Left colon (tissue), 2 donors: ENCODE results near the gene PRKAG1. TPM values are rescaled to one million over a fixed set of nuclear protein-coding genes. Genes with fewer than 3 reads are reported as not detected.

Source experiments
- ATAC-seq: fragments of 200-7000 bp; cut with Tn5 transposase; one replicate; pipeline ENCODE4 v1.9.1; 2020; ENCODE audit warnings: mild to moderate bottlenecking, moderate library complexity
- DNase-seq, 2 donors: peaks; one replicate each; pipeline ENCODE4 v3.0.0-alpha.2; 2020
- intact Hi-C, 2 donors: fragments of 100-400 bp; cut with DNase I in 1 of 2; cut with micrococcal nuclease in 1 of 2; formaldehyde crosslinking; loops; one replicate each; pipeline versions ENCODE4 v1.11.2 to v1.14.0; 2022; cut with DNase I, micrococcal nuclease
- total RNA-seq, 2 donors: library from RNA; stranded (reverse); fragmentation: NEBNext Ultra II Directional; extraction: Animal tissue kit (Norgen Biotek cat#: 25700); gene quantifications; one replicate each; pipeline ENCODE4 v1.2.1, GENCODE V29; 2021
- donor health status: DM: no; HTN: no; CAD: no.
- donor health status: DM: yes; HTN: yes; CAD: no.

Gene PRKAG1
- total RNA-seq, 2 donors from 2014 or later = 52.0 to 53.9 TPM

DNA sequence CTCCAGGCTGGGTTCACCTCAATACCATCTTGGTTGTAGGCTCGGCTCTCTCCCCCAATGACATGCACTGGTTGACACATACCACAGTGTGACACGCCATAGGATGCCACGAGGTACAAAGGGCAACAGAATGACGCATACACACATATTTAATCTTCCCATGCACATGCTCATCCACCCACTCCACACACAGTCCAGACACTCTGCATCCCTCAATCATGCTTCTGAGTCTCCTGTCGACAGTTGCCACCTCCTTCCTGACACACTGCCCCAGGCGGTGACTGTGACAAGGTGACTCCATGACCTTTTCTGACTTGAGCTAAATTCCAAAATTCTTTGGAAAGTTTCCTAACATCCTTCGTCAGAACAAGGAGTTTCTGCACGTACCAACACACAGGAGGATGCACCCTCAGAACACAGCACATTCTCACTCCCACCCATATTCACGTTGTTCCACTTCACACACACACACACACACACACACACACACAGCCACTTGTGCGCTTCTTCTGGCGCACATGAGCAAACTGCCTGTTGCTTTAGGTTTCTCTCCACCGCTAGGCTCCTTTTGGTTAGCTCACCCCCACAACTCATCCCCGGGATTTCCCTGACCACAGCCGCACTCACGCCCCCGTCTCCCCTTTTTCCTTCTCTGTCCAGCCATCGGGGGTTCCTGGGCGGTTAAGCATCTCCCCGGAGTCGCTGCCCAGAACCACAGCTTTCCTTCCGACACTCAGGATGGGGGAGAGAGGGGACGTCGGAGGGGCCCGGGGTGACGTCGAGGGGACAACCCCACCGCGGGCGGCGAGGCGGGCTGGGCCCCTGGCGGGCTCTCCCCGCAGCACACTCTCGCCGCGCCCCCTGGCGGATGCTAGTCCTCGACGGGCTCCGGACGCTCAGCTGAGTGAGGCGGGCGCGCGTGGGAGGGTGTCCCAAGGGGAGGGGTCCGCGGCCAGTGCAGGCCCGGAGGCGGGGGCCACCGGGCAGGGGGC lies 41.0 kb downstream of the PRKAG1 start:
- peak in 1 of 2 donors; percentile 86 for DNase-seq
- intact Hi-C loops = no loop called here
- ATAC-seq = peak; percentile 56

DNA sequence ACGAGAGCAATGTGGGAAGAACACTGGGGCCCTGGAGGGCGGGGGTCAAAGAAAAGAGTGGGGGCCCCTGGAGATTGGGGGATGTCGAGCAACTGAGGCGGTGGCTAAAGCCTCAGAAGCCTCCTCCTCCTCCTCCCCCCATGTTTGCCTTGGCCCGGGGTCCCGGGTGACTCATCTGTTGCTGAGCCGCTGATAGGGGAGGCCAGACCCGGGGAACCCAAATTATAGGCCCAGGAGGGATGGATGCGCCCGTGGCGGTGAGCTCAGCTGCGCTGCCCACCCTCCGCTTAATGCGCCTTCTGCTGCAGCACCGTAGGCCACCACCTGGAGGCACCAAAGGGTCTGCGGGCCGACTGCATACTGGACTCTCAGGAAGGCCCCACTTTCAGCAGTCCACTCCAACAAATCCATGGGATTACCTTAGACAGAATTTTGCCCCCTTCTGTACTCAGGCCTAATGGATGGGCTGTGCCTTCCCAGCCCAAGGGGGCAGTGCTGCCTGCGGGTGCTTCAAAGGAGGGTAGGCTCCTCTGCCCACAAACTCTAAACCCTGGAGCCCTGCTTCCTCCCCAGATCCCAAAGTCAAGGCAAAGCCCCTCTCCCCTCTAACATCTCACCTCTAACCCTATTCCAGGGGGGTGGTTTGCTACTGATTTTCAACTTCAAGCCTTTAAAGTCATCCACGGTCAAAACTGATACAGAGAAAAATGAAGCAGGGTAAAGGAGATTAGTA lies 44.5 kb downstream of the PRKAG1 start:
- ATAC-seq (peak; percentile 33), DNase-seq (peak in 1 of 2 donors; percentile 60)
- intact Hi-C loops = no loop called here

DNA sequence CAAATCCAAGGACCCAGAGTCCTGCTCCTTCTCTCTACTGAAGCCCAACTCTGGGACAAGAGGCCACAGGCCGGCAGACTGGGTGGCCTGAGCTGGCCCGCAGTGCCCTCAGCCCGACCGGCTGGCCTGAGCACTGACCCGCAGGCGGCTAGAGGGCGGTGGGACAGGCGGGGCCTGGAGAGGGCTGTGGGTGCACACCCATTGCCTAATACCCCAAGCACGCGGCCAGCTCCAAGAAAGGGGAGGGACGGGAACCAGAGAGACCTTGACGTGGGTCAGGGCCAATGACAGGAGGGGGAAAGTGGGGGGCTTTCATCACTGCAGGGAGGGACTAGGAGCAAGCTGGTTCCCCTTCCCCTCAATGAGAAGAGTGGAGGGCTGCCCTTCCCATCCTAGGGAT lies 45.0 kb downstream of the PRKAG1 start:
- ATAC-seq (no peak), DNase-seq (no peak)
- intact Hi-C loops = no loop called here

DNA sequence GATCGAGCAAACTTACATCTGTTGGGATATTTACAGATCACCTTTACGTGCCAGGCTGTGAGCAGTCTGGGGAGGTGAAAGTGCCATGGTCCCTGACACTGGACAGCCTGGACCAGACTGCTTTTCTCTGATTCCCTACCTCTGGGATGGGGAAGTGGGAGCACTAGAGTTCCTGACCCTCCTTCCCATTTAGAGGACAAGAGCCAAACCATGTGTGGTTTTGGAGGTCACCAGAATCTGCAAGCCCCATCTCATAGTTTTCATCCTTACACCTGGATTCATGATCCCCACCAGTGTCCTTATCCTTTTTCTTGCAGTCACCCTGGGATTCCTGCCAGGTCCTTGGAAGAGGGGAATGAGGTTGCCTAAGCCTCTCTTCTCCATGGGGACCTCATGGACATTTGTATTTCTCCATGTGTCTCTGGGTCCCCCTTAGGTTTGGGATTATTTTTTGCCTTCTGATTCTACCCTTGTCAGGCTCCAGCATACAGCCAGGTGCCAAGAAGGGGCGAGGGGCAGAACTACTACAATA lies 45.6 kb downstream of the PRKAG1 start:
- no peak for ATAC-seq
- intact Hi-C loops = no loop called here
- DNase-seq = no peak

DNA sequence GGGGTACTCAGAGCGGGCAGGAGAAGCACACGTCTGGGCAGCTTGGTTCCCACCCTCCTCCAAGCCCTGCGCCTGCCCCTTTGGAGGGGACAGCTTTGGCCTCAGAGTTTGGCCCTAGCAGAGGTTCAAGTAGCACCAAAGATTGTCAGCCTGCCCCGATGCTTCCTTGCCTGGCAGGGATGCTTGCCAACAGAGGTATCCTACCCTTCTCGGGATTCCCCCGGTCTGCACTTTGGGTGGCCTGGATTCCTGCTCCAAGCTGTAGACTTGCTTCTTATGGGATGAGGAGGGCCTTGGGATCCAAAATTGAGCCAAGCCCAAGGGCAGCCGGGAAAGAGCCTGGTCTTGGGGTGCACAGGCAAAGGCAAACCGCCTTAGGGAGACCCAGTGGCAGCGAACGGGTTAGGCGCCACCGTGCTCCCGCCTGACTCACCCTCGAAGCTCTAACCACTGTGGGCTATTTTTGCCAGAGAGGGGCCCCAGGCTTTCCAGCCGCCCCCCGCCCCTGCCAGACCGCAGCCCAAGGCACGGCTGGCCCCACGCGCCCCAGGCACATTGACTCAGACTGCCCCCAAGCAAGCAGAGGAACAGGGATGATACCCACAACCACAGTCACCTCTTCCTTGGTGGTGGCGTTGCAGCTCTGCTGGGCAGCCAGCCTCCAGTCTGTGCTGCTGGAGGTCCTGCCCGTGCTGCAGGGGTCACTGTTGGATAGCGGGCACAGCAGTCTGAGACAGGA lies 46.2 kb downstream of the PRKAG1 start:
- ATAC-seq (no peak), DNase-seq (no peak)
- intact Hi-C loops = no loop called here

DNA sequence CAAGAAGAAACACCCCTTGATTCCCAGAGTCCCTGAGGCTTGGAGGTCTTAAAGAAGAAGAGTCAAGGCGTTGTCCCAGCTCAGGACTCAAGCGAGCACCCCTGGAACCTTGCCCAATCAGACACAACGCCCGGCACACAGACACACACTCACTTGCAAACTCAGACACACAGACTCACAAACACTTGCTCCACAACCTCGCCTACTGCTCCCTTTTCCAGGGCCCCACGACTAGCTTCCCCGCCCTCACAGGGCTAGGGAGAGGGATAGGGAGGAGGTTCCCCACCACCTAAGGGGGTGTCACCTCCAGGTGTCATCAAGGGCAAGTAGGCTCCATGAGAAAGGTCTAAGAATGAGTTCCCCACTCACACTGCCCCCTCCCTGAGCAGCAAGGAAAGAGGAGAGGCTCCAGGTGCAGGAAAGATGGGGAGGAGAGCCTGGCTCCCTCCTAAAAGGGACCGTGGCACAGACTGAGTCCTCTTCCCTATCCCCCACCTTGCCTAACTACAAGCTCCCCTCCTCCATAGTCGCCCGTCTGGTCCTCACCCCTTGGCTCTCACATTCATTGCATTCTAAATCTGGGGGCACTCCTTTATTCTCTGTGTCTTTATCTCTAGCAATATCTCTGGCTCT lies 47.8 kb downstream of the PRKAG1 start:
- intact Hi-C loops = no loop called here
- ATAC-seq (no peak), DNase-seq (no peak)

DNA sequence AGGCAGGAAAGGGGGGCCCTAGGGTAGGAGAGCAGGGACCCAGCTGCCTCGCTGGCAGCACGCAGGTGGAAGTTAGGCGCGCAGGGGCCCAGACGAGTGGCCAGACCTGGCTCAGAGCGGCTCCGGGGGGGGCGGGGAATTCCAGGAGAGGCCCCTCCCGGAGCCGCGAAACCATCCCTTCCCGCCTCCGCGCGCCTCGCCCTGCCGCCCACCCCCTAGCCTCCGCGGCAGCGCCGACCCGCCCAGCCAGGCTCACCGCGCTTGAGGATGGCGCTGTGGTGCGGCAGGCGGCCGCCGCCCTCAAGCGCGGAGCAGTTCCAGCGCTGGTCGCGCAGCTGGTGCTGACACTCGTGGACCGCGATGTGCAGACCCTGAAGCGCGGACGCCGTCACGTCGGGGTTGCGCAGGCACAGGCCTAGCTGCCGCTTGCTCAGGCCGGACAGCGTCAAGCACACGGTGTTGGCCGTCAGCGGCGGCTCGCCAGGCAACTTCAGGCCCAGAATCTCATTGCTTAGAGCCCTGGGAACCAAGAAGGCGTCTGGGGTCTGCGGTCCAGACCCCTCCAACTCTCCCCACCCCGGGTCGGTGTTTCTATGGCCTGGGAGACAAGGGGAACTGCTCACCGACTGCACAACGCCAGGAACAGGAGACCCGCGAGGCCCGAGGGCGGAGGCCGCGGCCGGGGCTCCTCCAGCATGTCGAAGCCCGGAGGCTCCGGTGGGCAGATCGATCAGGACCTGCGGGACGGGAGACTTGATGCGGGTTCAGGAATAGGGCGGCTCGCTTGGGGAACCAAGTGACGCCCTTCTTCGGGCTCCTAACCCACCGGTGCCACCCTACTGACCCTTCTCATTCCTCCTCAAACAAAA lies 48.5 kb downstream of the PRKAG1 start:
- DNase-seq = peak in 1 of 2 donors; percentile 48

DNA sequence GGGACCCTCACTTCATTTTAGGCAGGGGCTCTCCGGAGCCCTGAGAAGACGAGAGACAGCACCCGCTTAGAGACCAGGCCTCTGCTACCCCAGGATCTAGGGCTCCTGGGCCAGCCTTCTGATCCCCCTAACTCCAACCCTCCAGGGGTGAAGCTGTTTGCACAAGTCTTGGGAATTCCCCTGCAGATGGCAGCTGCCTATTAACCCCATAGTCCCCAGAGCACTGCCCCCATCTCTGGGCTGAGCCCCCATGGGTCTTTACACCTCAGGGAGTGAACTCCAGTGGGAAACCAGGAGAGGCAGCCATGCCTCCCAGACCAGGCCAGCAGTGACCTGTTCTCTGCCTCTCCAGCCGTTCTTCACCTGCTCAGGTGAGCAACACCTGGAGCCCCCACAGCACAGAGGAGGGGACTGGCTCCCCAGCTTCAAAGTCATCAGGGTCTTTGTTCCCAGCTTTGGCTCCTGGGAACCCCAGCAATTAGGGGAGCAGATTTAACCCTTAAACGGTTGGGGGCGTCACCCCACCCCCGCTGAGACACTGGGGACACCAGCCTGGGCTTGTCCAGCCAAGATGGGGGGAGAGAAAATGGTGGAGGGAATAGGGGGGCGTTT lies 49.3 kb downstream of the PRKAG1 start:
- no peak for DNase-seq
- peak; percentile 26 for ATAC-seq
- intact Hi-C loops = no loop called here

More for the DNA sequence above, 48.5 kb downstream of the PRKAG1 start:
- intact Hi-C loops = no loop called here
- ATAC-seq = peak; percentile 68

DNA sequence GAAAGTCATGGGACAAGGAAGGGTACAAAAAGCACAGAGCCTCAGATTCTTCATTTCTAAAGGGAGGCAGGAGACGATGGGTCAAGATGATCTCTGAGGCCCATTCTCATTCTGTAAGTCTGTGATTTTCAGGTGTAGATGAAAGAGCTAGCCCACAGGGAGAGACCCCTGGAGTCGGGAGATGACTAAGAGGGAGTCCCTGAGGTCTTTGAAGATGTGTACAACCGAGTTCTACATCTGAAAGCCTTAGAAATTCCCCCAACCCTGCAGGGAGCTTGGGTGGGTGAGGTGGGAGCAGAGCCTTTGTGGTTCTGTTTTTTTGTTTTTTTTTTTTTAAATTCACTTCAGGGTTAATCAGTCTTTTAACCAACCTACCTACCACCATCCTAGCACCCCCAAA lies 50.1 kb downstream of the PRKAG1 start:
- intact Hi-C loops = no loop called here
- DNase-seq (no peak), ATAC-seq (no peak)

DNA sequence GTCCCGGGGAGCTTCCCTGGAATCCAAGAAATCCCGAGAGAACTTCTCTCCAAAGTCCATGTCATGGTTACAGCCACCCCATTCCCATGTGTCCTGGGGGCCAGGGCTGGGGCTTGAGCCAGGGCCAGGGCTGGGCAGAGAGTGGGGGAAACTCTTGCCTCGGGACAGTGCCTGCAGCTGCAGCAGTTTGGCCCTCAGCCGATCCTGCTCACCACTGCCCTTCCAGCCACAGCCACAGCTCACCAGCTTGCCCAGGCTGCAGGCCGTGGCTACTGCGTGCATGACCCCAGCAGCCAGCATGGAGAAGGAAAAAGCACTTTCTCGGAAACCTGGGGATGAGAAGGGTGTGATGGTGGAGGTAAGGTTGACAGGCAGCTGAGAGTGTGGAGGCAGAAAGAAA lies 50.6 kb downstream of the PRKAG1 start:
- no peak for DNase-seq
- ATAC-seq = no peak
- intact Hi-C loops = no loop called here

DNA sequence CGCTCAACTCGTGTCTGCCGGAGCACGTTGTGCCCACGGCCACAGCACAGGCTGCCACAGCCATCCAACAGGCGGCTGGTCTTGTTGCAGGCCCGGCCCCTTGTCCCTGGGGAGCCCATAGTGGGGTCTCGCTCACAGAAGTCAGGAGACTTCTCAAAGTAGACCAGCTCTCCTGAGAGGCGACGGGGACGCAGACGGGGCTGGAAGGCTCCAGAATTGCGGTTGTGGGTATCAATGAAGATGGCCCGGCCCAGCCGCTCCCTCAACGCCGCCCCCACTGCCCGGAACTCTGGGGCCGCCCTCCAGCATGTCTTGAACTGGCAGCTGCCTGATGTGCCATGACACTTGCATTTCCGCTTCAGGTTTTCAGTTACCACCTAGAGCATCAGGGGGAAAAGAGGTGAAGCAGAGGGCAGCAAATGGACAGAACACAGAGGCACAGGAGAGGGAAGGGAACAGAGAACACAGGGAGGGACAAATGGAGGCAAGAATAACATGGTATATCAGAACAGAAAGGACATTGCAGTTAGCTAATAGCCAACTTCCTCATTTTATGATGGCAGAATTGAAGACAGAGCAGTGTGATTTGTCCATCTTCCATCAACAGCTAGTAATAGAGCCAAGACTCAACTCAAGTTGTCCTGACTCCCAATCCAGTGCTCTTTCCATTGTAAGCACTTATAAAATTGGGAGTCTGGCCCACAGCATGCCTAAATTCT lies 52.2 kb downstream of the PRKAG1 start:
- no peak for DNase-seq
- intact Hi-C loops = no loop called here
- no peak for ATAC-seq

DNA sequence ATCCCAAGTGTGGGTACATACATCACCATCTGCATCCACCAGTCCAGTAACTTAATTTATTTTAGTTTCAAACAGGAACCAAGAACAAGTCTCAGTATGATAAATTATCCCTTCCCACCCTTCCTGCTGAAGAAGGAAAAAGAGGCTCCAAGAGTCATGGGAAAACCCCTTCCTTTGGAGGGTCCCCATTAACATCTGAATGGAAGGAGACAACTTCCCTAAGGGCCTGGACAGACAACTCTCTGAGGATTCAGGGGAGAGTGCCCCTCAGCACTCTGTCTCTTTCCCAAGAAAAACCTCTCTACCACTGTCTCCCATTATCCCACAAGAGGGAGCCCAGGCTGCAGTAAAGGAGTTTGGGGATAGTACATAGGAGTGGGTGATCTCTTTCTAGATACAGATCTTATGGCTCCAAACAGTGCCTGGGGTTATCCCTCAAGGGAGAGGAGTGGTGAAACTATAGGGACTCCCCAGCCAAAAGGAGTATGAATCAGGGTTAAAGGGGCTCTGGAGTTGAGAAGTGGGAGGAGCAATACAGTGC lies 53.2 kb downstream of the PRKAG1 start:
- intact Hi-C loops = no loop called here
- ATAC-seq (no peak), DNase-seq (no peak)

DNA sequence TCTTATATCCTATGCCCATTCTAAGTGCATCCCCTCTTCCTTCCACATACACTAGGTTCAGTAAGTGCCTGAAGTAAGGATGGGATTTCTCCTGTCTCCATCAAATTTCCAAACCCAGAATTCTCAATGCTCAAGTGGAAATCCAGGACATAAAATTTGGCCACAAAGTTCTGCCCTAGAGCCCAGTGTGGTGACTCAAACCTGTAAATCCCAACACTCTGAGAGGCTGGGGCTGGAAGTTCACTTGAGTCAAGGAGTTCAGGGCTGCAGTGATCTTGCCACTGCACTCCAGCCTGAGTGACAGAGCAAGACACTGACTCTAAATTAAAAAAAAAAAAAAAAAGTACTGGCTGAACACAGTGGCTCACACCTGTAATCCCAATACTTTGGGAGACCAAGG lies 56.8 kb downstream of the PRKAG1 start:
- no peak for ATAC-seq
- intact Hi-C loops = no loop called here
- DNase-seq = no peak

DNA sequence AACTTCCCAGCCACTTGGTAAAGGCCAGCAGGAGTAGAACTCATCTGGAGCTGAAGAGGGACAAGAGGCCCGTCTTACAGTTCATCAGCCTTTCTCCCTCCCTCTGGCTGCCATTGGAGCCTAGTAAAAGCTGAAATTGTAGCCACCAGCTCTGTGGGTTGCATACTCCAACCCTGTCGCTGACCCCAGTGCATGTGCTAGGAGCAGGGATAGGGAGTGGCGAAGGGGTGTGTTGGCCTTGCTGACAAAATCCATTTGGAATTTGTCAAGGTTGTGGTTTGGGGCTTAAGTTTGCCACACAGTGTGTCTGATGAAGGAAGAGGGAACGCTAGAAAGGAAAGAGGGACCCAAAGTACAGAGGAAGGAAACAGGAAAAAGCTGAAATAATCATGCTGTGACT lies 57.2 kb downstream of the PRKAG1 start:
- DNase-seq = no peak
- no peak for ATAC-seq
- intact Hi-C loops = no loop called here

DNA sequence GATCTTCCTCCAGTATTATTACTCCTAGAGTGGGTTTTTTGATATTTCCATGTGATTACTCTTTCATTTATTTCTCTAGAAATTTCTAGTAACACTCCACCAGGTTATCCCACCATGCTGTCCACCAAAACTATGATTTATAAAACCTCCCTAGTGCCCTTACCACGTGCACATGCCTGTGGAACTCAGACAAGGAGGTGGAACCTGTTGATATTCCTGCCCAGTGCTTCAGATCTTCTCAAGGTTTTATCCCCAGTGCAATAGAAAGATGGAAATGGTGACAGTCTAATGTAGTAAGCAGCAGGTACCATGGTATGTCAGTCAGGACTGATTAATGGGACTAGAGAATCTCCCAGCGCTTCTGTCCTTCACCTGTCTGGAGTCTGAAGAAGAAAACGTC lies 57.7 kb downstream of the PRKAG1 start:
- DNase-seq = no peak
- intact Hi-C loops = no loop called here
- ATAC-seq = no peak

DNA sequence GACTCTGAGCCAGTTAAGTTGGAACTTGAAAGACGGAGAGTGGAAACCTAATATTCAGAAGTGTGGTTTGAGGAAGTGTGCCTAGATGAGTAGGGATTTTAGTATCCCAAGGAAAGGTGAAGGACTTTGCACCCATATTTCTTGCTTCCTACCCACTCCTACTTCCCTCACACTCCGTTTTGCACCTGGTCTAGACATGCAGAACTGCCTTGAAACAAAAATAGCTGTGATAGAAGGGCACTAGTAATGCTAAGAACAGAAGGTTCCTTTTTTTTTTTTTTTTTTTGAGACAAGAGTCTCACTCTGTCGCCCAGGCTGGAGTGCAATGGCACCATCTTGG lies 60.6 kb downstream of the PRKAG1 start:
- DNase-seq = no peak
- intact Hi-C loops = no loop called here
- peak; percentile 54 for ATAC-seq
